Subcutaneous abdominal adipose tissue (tissue), 5 donors: ENCODE data around the gene USP5.

Experiments
- H3K27ac ChIP-seq: one replicate; pipeline ENCODE4 v1.7.0; 2013; ENCODE audit warnings: low read depth, mild to moderate bottlenecking, inconsistent platforms, low read length, moderate library complexity
- H3K27me3 ChIP-seq, 5 donors: one replicate each; pipeline ENCODE4 v1.7.0; 2013; ENCODE audit warnings: low read length in 5 of 5, inconsistent platforms in 1 of 5; ENCODE audit not compliant: control insufficient read depth in 5 of 5, insufficient read depth in 4 of 5
- H3K36me3 ChIP-seq, 5 donors: one replicate each; pipeline ENCODE4 v1.7.0; 2013; ENCODE audit warnings: low read length in 5 of 5; ENCODE audit not compliant: control insufficient read depth in 5 of 5, insufficient read depth in 5 of 5
- H3K4me1 ChIP-seq, 5 donors: one replicate each; pipeline ENCODE4 v1.7.0; 2013; ENCODE audit warnings: low read length in 5 of 5, mild to moderate bottlenecking in 3 of 5, moderate library complexity in 1 of 5; ENCODE audit not compliant: control insufficient read depth in 5 of 5, insufficient read depth in 5 of 5
- H3K4me3 ChIP-seq, 5 donors: one replicate each; pipeline ENCODE4 v1.7.0; 2013; ENCODE audit warnings: low read length in 5 of 5, low read depth in 1 of 5
- H3K9ac ChIP-seq, 5 donors: one replicate each; pipeline ENCODE4 v1.7.0; 2013; ENCODE audit warnings: low read length in 5 of 5, mild to moderate bottlenecking in 4 of 5, moderate library complexity in 3 of 5
- H3K9me3 ChIP-seq, 5 donors: one replicate each; pipeline ENCODE4 v1.7.0; 2013; ENCODE audit warnings: low read length in 5 of 5; ENCODE audit not compliant: control insufficient read depth in 5 of 5
- donor health status: healthy.
- donor health status: healthy.
- donor health status: healthy.
- donor health status: healthy.
- donor health status: healthy.

USP5 gene

GRCh38 chr12:6851921-6852650, at the start of gene USP5:
TSS of gene USP5 (plus strand) at chr12:6852150. CDS start at chr12:6852180, 30 bp downstream.
- peaks cover 17 to 24% (median 23%) of the 10 kb centered on the region in 5 donors for H3K4me1 ChIP-seq
- peaks cover 0 to 14% (median 0%) of the 10 kb centered on the region in 5 donors for H3K27me3 ChIP-seq
- peaks cover 0 to 24% (median 18%) of the 10 kb centered on the region in 5 donors for H3K36me3 ChIP-seq
- H3K9ac ChIP-seq: peak within 1 kb of the TSS; percentile 78 to 99 (median 86)
- H3K4me3 ChIP-seq: peak within 1 kb of the TSS; percentile 94 to 100 (median 98)
- peak within 1 kb of the TSS; percentile 96 for H3K27ac ChIP-seq
- H3K9me3 ChIP-seq: peaks cover 0 to 5% (median 0%) of the 10 kb centered on the region in 5 donors

- H3K4me1 ChIP-seq: no peaks in the 10 kb centered on the region
- no peak overlapping the region for H3K27ac ChIP-seq
- no peak overlapping the region for H3K9ac ChIP-seq
- no peaks in the 10 kb centered on the region for H3K9me3 ChIP-seq
- H3K27me3 ChIP-seq: no peaks in the 10 kb centered on the region
- H3K36me3 ChIP-seq: peaks cover 0 to 3% (median 0%) of the 10 kb centered on the region in 5 donors
- H3K4me3 ChIP-seq: no peak overlapping the region
Observed at GRCh38 chr12:6807170-6807569, 44.8 kb upstream of the USP5 start.

DNA sequence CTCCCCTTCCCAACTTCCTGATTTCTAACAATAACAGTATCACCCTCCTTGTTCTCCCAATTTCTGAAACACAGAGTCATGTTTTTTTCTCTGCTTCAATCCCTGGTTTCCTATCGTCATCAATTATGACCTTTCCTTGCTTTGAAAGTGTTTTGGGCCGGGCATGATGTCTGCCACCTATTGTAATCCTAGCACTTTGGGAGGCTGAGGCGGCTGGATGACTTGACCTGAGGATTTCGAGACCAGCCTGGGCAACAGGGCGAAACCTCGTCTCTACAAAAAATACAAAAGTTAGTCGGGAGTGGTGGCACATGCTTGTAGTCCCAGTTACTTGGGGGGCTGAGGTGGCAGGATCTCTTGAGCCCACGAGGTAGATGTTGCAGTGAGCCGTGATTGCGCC, 42.9 kb upstream of the USP5 start:
- Histone ChIP-seq H3K9me3 (no peaks in the 10 kb centered on the region), H3K4me3 (no peak overlapping the region), H3K4me1 (peaks cover 0 to 4% (median 0%) of the 10 kb centered on the region in 5 donors), H3K9ac (no peak overlapping the region), H3K27ac (no peak overlapping the region), H3K27me3 (no peaks in the 10 kb centered on the region), H3K36me3 (peaks cover 0 to 2% (median 0%) of the 10 kb centered on the region in 5 donors)

GRCh38 chr12:6810758-6811157, 41.2 kb upstream of the USP5 start:
- peaks cover 0 to 17% (median 0%) of the 10 kb centered on the region in 5 donors for H3K36me3 ChIP-seq
- no peak overlapping the region for H3K4me3 ChIP-seq
- peak overlapping the region in 1 of 5 donors; percentile 7 for H3K9ac ChIP-seq
- H3K27me3 ChIP-seq: peaks cover 0 to 4% (median 0%) of the 10 kb centered on the region in 5 donors
- peaks cover 0 to 4% (median 0%) of the 10 kb centered on the region in 5 donors for H3K4me1 ChIP-seq
- no peak overlapping the region for H3K27ac ChIP-seq
- no peaks in the 10 kb centered on the region for H3K9me3 ChIP-seq

GRCh38 chr12:6813363-6813762, 38.6 kb upstream of the USP5 start:
- Histone ChIP-seq H3K27ac (no peak overlapping the region), H3K4me1 (peaks cover 0 to 4% (median 0%) of the 10 kb centered on the region in 5 donors), H3K9me3 (no peaks in the 10 kb centered on the region), H3K9ac (no peak overlapping the region), H3K36me3 (peaks cover 0 to 32% (median 7%) of the 10 kb centered on the region in 5 donors), H3K4me3 (no peak overlapping the region), H3K27me3 (peaks cover 0 to 4% (median 0%) of the 10 kb centered on the region in 5 donors)

DNA sequence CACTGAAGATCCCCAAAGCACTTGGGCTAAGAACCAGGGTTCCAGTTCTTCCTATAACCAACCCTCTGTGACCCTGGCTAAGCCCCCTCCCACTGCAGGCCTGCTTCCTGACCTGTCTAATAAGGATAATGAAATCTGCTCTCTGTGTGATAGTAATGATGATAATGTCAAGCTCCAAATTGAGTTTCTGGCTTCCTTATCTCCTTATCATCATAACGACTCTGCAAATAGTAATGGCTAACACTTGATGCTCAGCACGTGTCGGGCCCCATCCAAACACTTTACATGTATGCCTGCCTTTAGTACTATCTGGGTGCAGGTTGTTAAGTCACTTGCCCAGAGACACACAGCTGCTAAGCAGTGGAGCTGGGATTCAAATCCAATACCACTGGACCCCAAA, 35.4 kb upstream of the USP5 start:
- H3K36me3 ChIP-seq: peaks cover 0 to 39% (median 7%) of the 10 kb centered on the region in 5 donors
- H3K27ac ChIP-seq: no peak overlapping the region
- no peak overlapping the region for H3K9ac ChIP-seq
- no peak overlapping the region for H3K4me3 ChIP-seq
- no peaks in the 10 kb centered on the region for H3K9me3 ChIP-seq
- H3K4me1 ChIP-seq: peaks cover 0 to 11% (median 7%) of the 10 kb centered on the region in 5 donors
- peaks cover 0 to 11% (median 5%) of the 10 kb centered on the region in 5 donors for H3K27me3 ChIP-seq

DNA sequence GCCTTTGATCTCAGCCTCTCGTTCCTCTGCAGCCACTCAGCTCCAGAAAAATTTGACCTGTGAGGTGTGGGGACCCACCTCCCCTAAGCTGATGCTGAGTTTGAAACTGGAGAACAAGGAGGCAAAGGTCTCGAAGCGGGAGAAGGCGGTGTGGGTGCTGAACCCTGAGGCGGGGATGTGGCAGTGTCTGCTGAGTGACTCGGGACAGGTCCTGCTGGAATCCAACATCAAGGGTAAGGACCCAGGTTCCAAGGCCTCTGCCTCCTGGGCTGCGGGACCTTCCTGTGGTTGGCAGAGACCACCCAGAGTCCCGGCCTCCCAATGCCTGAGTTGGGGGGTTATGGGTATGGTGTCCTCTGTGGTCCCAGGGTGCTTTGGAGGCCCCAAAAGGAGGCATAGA, 34.9 kb upstream of the USP5 start:
- Histone ChIP-seq H3K4me1 (peaks cover 0 to 15% (median 12%) of the 10 kb centered on the region in 5 donors), H3K9me3 (no peaks in the 10 kb centered on the region), H3K4me3 (no peak overlapping the region), H3K36me3 (peaks cover 0 to 39% (median 7%) of the 10 kb centered on the region in 5 donors), H3K27me3 (peaks cover 4 to 15% (median 9%) of the 10 kb centered on the region in 5 donors), H3K9ac (no peak overlapping the region), H3K27ac (no peak overlapping the region)

GRCh38 chr12:6817662-6818157, 34.2 kb upstream of the USP5 start:
- no peak overlapping the region for H3K4me3 ChIP-seq
- peaks cover 7 to 19% (median 14%) of the 10 kb centered on the region in 5 donors for H3K27me3 ChIP-seq

GRCh38 chr12:6818222-6818621, 33.7 kb upstream of the USP5 start:
- Histone ChIP-seq H3K27ac (no peak overlapping the region), H3K4me1 (peaks cover 0 to 15% (median 15%) of the 10 kb centered on the region in 5 donors), H3K27me3 (peaks cover 11 to 24% (median 19%) of the 10 kb centered on the region in 5 donors), H3K36me3 (peaks cover 0 to 39% (median 7%) of the 10 kb centered on the region in 5 donors), H3K9me3 (no peaks in the 10 kb centered on the region), H3K9ac (no peak overlapping the region), H3K4me3 (no peak overlapping the region)

More at GRCh38 chr12:6817662-6818157, 34.2 kb upstream of the USP5 start:
- H3K36me3 ChIP-seq: peaks cover 0 to 39% (median 7%) of the 10 kb centered on the region in 5 donors
- no peak overlapping the region for H3K9ac ChIP-seq
- peaks cover 0 to 17% (median 15%) of the 10 kb centered on the region in 5 donors for H3K4me1 ChIP-seq
- H3K27ac ChIP-seq: no peak overlapping the region
- no peaks in the 10 kb centered on the region for H3K9me3 ChIP-seq

GRCh38 chr12:6818645-6819044, 33.3 kb upstream of the USP5 start:
- H3K36me3 ChIP-seq: peaks cover 0 to 39% (median 7%) of the 10 kb centered on the region in 5 donors
- H3K9ac ChIP-seq: no peak overlapping the region
- no peak overlapping the region for H3K27ac ChIP-seq
- no peaks in the 10 kb centered on the region for H3K9me3 ChIP-seq
- H3K4me3 ChIP-seq: no peak overlapping the region
- H3K4me1 ChIP-seq: peaks cover 0 to 15% (median 15%) of the 10 kb centered on the region in 5 donors
- H3K27me3 ChIP-seq: peaks cover 11 to 27% (median 23%) of the 10 kb centered on the region in 5 donors
